PC-3 (cell line): ENCODE data around the gene IRS2. TPM values are rescaled to one million over a fixed set of nuclear protein-coding genes. Genes with fewer than 3 reads are reported as not detected.

Experiments
- ATAC-seq: fragments of 200-7000 bp; cut with Tn5 transposase; 2 replicates; pipeline ENCODE4 v1.9.1; 2020; ENCODE audit warnings: mild to moderate bottlenecking, moderate library complexity
- BruUV-seq: library from RNA; stranded (reverse); fragments of 400-500 nt; replicated peaks from 2 replicates; lab custom pipeline; 2021; lab: Mats Ljungman, UMichigan
- CTCF ChIA-PET: fragments of 300-600 bp; sonication (Branson Sonifier 250); formaldehyde crosslinking; loops from one replicate; lab custom pipeline; 2022; ENCODE audit warnings: antibody characterized with exemption; lab: Charles Lee
- POLR2A ChIA-PET: fragments of 300-600 bp; sonication (Branson Sonifier 250); formaldehyde crosslinking; loops from one replicate; lab custom pipeline; 2022; ENCODE audit warnings: antibody characterized with exemption; ENCODE audit not compliant: unreplicated experiment; lab: Charles Lee
- DNase-seq: peaks from one replicate; pipeline ENCODE4 v3.0.0-alpha.2; 2015
- H2AFZ ChIP-seq: fragments of 300-600 bp; sonication (generic); 2 replicates; pipeline ENCODE4 v1.6.0; 2016; ENCODE audit warnings: antibody characterized with exemption, low read length
- H3F3A ChIP-seq: fragments of 300-600 bp; sonication (generic); one replicate; pipeline ENCODE4 v1.6.0; 2017; ENCODE audit warnings: antibody characterized with exemption, low read length, control low read depth, mild to moderate bottlenecking; ENCODE audit not compliant: unreplicated experiment
- H3K27ac ChIP-seq: fragments of 300-600 bp; sonication (generic); 2 replicates; pipeline ENCODE4 v1.5.1; 2016; ENCODE audit warnings: mild to moderate bottlenecking, low read length
- H3K27me3 ChIP-seq: fragments of 300-600 bp; sonication (generic); 2 replicates; pipeline ENCODE4 v1.6.1; 2016; ENCODE audit warnings: low read length, mixed read lengths
- H3K36me3 ChIP-seq: fragments of 300-600 bp; sonication (generic); 2 replicates; pipeline ENCODE4 v1.6.1; 2016; ENCODE audit warnings: low read depth, mixed run types, low read length, mixed read lengths
- H3K4me1 ChIP-seq: fragments of 300-600 bp; sonication (generic); 2 replicates; pipeline ENCODE4 v1.5.1; 2016; ENCODE audit warnings: low read length; ENCODE audit not compliant: insufficient read depth
- H3K4me2 ChIP-seq: fragments of 300-600 bp; sonication (generic); 2 replicates; pipeline ENCODE4 v1.6.0; 2016; ENCODE audit warnings: low read length
- H3K4me3 ChIP-seq: fragments of 300-600 bp; sonication (generic); 2 replicates; pipeline ENCODE4 v1.5.1; 2016; ENCODE audit warnings: mild to moderate bottlenecking, low read length, mixed read lengths
- H3K79me2 ChIP-seq: fragments of 300-600 bp; sonication (generic); 2 replicates; pipeline ENCODE4 v1.6.1; 2017; ENCODE audit warnings: low read length, mixed read lengths
- H3K9ac ChIP-seq: fragments of 300-600 bp; sonication (generic); 2 replicates; pipeline ENCODE4 v1.6.0; 2016; ENCODE audit warnings: mild to moderate bottlenecking, low read length
- H3K9me2 ChIP-seq: fragments of 300-600 bp; sonication (generic); replicated peaks from 2 replicates; pipeline ENCODE4 v1.6.1; 2016; ENCODE audit warnings: mixed run types, low read length, mixed read lengths
- H3K9me3 ChIP-seq: fragments of 300-600 bp; sonication (generic); 2 replicates; pipeline ENCODE4 v1.6.1; 2016; ENCODE audit warnings: low read length, mixed read lengths
- H4K20me1 ChIP-seq: fragments of 300-600 bp; sonication (generic); 2 replicates; pipeline ENCODE4 v1.6.1; 2016; ENCODE audit warnings: low read length, mixed read lengths
- CTCF ChIP-seq: fragments of 300-600 bp; sonication (generic); conservative IDR thresholded peaks from 2 replicates; pipeline ENCODE4 v1.5.1; 2017; ENCODE audit warnings: antibody characterized with exemption, low read depth, mild to moderate bottlenecking, low read length
- EZH2 ChIP-seq: fragments of 300-600 bp; sonication (generic); IDR thresholded peaks from one replicate; pipeline ENCODE4 v1.6.1; 2017; ENCODE audit warnings: antibody characterized with exemption, mild to moderate bottlenecking, low read length; ENCODE audit not compliant: unreplicated experiment
- EZH2phosphoT487 ChIP-seq: fragments of 300-600 bp; sonication (generic); IDR thresholded peaks from 2 replicates; pipeline ENCODE4 v1.6.1; 2018; ENCODE audit warnings: mild to moderate bottlenecking, antibody characterized with exemption, low read length, borderline replicate concordance
- intact Hi-C: fragments of 100-400 bp; cut with micrococcal nuclease; formaldehyde crosslinking; loops from 2 replicates; pipeline ENCODE4 v1.9.0; 2023
- total RNA-seq: library from RNA; depleted of rRNA; stranded (reverse); fragments of >200 nt; gene quantifications from 2 replicates; pipeline ENCODE4 v1.2.3, GENCODE V29; 2014

The IRS2 gene
- total RNA-seq, 1 experiment from 2014 or later, result 5.6 TPM

GRCh38 chr13:109794095-109794494 is 7.7 kb upstream of the IRS2 start:
- H4K20me1 ChIP-seq, result no peaks in the 10 kb centered on the region
- H2AFZ ChIP-seq, result no peak overlapping the region
- ATAC-seq, result no peak
- H3K4me3 ChIP-seq, result no peak overlapping the region
- H3K9me2 ChIP-seq, result no peaks in the 10 kb centered on the region
- DNase-seq, result no peak
- no peaks in the 10 kb centered on the region for H3K27me3 ChIP-seq
- no TSS peak for BruUV-seq
- no peak overlapping the region for H3K9ac ChIP-seq
- no peaks in the 10 kb centered on the region for H3K36me3 ChIP-seq
- no peak for TF ChIP-seq EZH2phosphoT487
- TF ChIP-seq CTCF, result no peak
- no peak for TF ChIP-seq EZH2
- H3K4me1 ChIP-seq, result peaks cover 23% of the 10 kb centered on the region; the same call in 1 of the 2 replicates
- no peaks in the 10 kb centered on the region for H3K79me2 ChIP-seq
- H3K27ac ChIP-seq, result no peak overlapping the region
- H3K4me2 ChIP-seq, result no peak overlapping the region
- intact Hi-C loops, result no loop called here
- CTCF ChIA-PET, result no interaction called here
- no peaks in the 10 kb centered on the region for H3K9me3 ChIP-seq
- H3F3A ChIP-seq, result peaks cover 2% of the 10 kb centered on the region
- POLR2A ChIA-PET, result no interaction called here

GRCh38 chr13:109792416-109793059 is 6.2 kb upstream of the IRS2 start:
- Histone ChIP-seq H3K27me3 (no peaks in the 10 kb centered on the region), H3K4me3 (no peak overlapping the region), H3K4me1 (peaks cover 17% of the 10 kb centered on the region; the same call in 1 of the 2 replicates), H3K9me3 (no peaks in the 10 kb centered on the region), H4K20me1 (no peaks in the 10 kb centered on the region), H3K9ac (no peak overlapping the region), H3K79me2 (no peaks in the 10 kb centered on the region), H3F3A (peaks cover 2% of the 10 kb centered on the region), H3K27ac (no peak overlapping the region), H3K9me2 (no peaks in the 10 kb centered on the region), H2AFZ (no peak overlapping the region), H3K4me2 (no peak overlapping the region), H3K36me3 (no peaks in the 10 kb centered on the region)
- no peak for ATAC-seq
- DNase-seq, result no peak
- CTCF ChIA-PET, result no interaction called here
- BruUV-seq, result no TSS peak
- POLR2A ChIA-PET, result no interaction called here
- TF ChIP-seq EZH2, result no peak
- no peak for TF ChIP-seq CTCF
- TF ChIP-seq EZH2phosphoT487, result no peak
- intact Hi-C loops, result no loop called here

- Histone ChIP-seq H3K27ac (no peak overlapping the region), H3K4me3 (no peak overlapping the region), H4K20me1 (no peaks in the 10 kb centered on the region), H3K4me1 (peaks cover 17% of the 10 kb centered on the region; the same call in 1 of the 2 replicates), H3K4me2 (0 out of 2 replicates have a peak overlapping the region, but pooled peaks have one; percentile 34), H3K9ac (no peak overlapping the region), H3F3A (peaks cover 2% of the 10 kb centered on the region), H3K27me3 (no peaks in the 10 kb centered on the region), H3K79me2 (no peaks in the 10 kb centered on the region), H2AFZ (no peak overlapping the region; the same call in 1 of the 2 replicates), H3K9me2 (no peaks in the 10 kb centered on the region), H3K9me3 (no peaks in the 10 kb centered on the region), H3K36me3 (no peaks in the 10 kb centered on the region)
- TF ChIP-seq EZH2 (no peak), CTCF (peak; percentile 63), EZH2phosphoT487 (no peak)
- no peak for ATAC-seq
- DNase-seq, result peak; percentile 58
- no TSS peak for BruUV-seq
- intact Hi-C loops, result loop anchor here (2.0 kb wide), 2 partner anchors 208 to 318 kb away; no protein-coding TSS in a partner anchor
- ChIA-PET POLR2A (no interaction called here), CTCF (no interaction called here)
These were observed 4.7 kb upstream of the IRS2 start for GRCh38 chr13:109790942-109791605.
